HG02885 (cell line): ENCODE data around the gene CHRNB2.

ENCODE experiments used
- ATAC-seq: cut with Tn5 transposase; IDR thresholded peaks from one replicate; pipeline ENCODE4 v1.9.1; 2021; ENCODE audit warnings: mild to moderate bottlenecking; ENCODE audit not compliant: unreplicated experiment, poor library complexity

The CHRNB2 gene

GRCh38 chr1:154577346-154578057, 9.9 kb downstream of the CHRNB2 start:
- no peak for ATAC-seq

- ATAC-seq = no peak
Observed at GRCh38 chr1:154578058-154578418, 10.5 kb downstream of the CHRNB2 start.

GRCh38 chr1:154579374-154579773, 11.8 kb downstream of the CHRNB2 start:
- no peak for ATAC-seq

- ATAC-seq = no peak
Observed at GRCh38 chr1:154581766-154582165, 14.2 kb downstream of the CHRNB2 start.

- ATAC-seq = no peak
Observed at GRCh38 chr1:154582885-154583284, 15.3 kb downstream of the CHRNB2 start.

- ATAC-seq = no peak
Observed at GRCh38 chr1:154583773-154584172, 16.2 kb downstream of the CHRNB2 start.

GRCh38 chr1:154584267-154584994, 16.9 kb downstream of the CHRNB2 start:
- ATAC-seq = no peak

GRCh38 chr1:154586231-154586630, 18.7 kb downstream of the CHRNB2 start:
- ATAC-seq = no peak

- ATAC-seq = no peak
Observed at GRCh38 chr1:154586641-154587040, 19.1 kb downstream of the CHRNB2 start.

GRCh38 chr1:154589780-154590179, 22.2 kb downstream of the CHRNB2 start:
- no peak for ATAC-seq

- no peak for ATAC-seq
Observed at GRCh38 chr1:154590756-154591155, 23.2 kb downstream of the CHRNB2 start.

- no peak for ATAC-seq
Observed at GRCh38 chr1:154591206-154591605, 23.6 kb downstream of the CHRNB2 start.

GRCh38 chr1:154593390-154593789, 25.8 kb downstream of the CHRNB2 start:
- no peak for ATAC-seq

- no peak for ATAC-seq
Observed at GRCh38 chr1:154594811-154595210, 27.2 kb downstream of the CHRNB2 start.

- ATAC-seq = no peak
Observed at GRCh38 chr1:154595621-154596020, 28.0 kb downstream of the CHRNB2 start.

- ATAC-seq = no peak
Observed at GRCh38 chr1:154598871-154599635, 31.5 kb downstream of the CHRNB2 start.

GRCh38 chr1:154599658-154600057, 32.1 kb downstream of the CHRNB2 start:
- ATAC-seq = no peak

GRCh38 chr1:154603317-154603716, 35.7 kb downstream of the CHRNB2 start:
- ATAC-seq = no peak

- ATAC-seq = no peak
Observed at GRCh38 chr1:154605534-154605933, 38.0 kb downstream of the CHRNB2 start.

GRCh38 chr1:154607106-154607608, 39.6 kb downstream of the CHRNB2 start:
- ATAC-seq = peak; percentile 21
